WTC11 (cell line): ENCODE data around the gene RSRC1. TPM values are rescaled to one million over a fixed set of nuclear protein-coding genes. Genes with fewer than 3 reads are reported as not detected.

ENCODE experiments used
- ATAC-seq: fragments of 200-7000 bp; cut with Tn5 transposase; 2 replicates; pipeline ENCODE4 v1.10.0; 2021; ENCODE audit warnings: mild to moderate bottlenecking, moderate library complexity
- CTCF ChIA-PET: fragments of 300-600 bp; sonication (Branson Sonifier 250); formaldehyde crosslinking; loops from one replicate; lab custom pipeline; 2021; ENCODE audit warnings: antibody characterized with exemption; lab: Charles Lee
- POLR2A ChIA-PET: fragments of 350-600 bp; sonication (Branson Sonifier 250); formaldehyde crosslinking; loops from one replicate; lab custom pipeline; 2021; ENCODE audit warnings: antibody characterized with exemption; lab: Charles Lee
- DNase-seq: peaks from one replicate; pipeline ENCODE4 v3.0.0; 2021; ENCODE audit warnings: low spot score
- H3K27ac Mint-ChIP-seq: 2 replicates; pipeline ENCODE4 v1.8.0; 2021; ENCODE audit warnings: mixed read lengths
- H3K27me3 Mint-ChIP-seq: 2 replicates; pipeline ENCODE4 v1.8.0; 2021; ENCODE audit warnings: low read depth, mild to moderate bottlenecking, moderate library complexity, mixed read lengths
- H3K36me3 Mint-ChIP-seq: 2 replicates; pipeline ENCODE4 v1.8.0; 2021; ENCODE audit warnings: mixed read lengths
- H3K4me1 Mint-ChIP-seq: 2 replicates; pipeline ENCODE4 v1.8.0; 2022; ENCODE audit warnings: mixed read lengths
- H3K4me3 Mint-ChIP-seq: 2 replicates; pipeline ENCODE4 v1.8.0; 2021; ENCODE audit warnings: mild to moderate bottlenecking, moderate library complexity, mixed read lengths
- H3K9me3 Mint-ChIP-seq: 2 replicates; pipeline ENCODE4 v1.8.0; 2021; ENCODE audit warnings: mixed read lengths
- ATF1 ChIP-seq: sonication (generic); formaldehyde crosslinking; IDR thresholded peaks from 2 replicates; pipeline ENCODE4 v1.8.1; 2023; ENCODE audit warnings: mild to moderate bottlenecking, moderate library complexity, missing genetic modification reagents
- ATF3 ChIP-seq: sonication (generic); formaldehyde crosslinking; conservative IDR thresholded peaks from 2 replicates; pipeline ENCODE4 v1.8.1; 2022; ENCODE audit warnings: mild to moderate bottlenecking, missing genetic modification reagents
- ATF6 ChIP-seq: sonication (generic); formaldehyde crosslinking; IDR thresholded peaks from 2 replicates; pipeline ENCODE4 v1.8.1; 2023; ENCODE audit warnings: mild to moderate bottlenecking, missing genetic modification reagents
- CBFB ChIP-seq: sonication (generic); formaldehyde crosslinking; IDR thresholded peaks from 2 replicates; pipeline ENCODE4 v1.8.1; 2022; ENCODE audit warnings: mild to moderate bottlenecking, low read depth, missing genetic modification reagents
- CREB1 ChIP-seq: sonication (generic); formaldehyde crosslinking; IDR thresholded peaks from 2 replicates; pipeline ENCODE4 v1.8.0; 2023; ENCODE audit warnings: mild to moderate bottlenecking, missing genetic modification reagents
- CTCF ChIP-seq: fragments of 200-600 bp; IDR thresholded peaks from 2 replicates; pipeline ENCODE4 v1.8.0; 2022; ENCODE audit warnings: antibody characterized with exemption
- E2F4 ChIP-seq: sonication (generic); formaldehyde crosslinking; IDR thresholded peaks from 2 replicates; pipeline ENCODE4 v1.8.1; 2022; ENCODE audit warnings: low read depth, mild to moderate bottlenecking, moderate library complexity, missing genetic modification reagents, borderline replicate concordance
- ELF4 ChIP-seq: sonication (generic); formaldehyde crosslinking; IDR thresholded peaks from 2 replicates; pipeline ENCODE4 v1.8.1; 2022; ENCODE audit warnings: low read depth, mild to moderate bottlenecking, moderate library complexity, missing genetic modification reagents
- EMX1 ChIP-seq: fragments of 250-450 bp; sonication (Bioruptor Pico); IDR thresholded peaks from 2 replicates; pipeline ENCODE4 v1.8.0; 2021; ENCODE audit warnings: mild to moderate bottlenecking
- ESRRA ChIP-seq: sonication (generic); formaldehyde crosslinking; IDR thresholded peaks from 2 replicates; pipeline ENCODE4 v1.8.1; 2022; ENCODE audit warnings: mild to moderate bottlenecking, missing genetic modification reagents, borderline replicate concordance
- ETV6 ChIP-seq: sonication (generic); formaldehyde crosslinking; IDR thresholded peaks from 2 replicates; pipeline ENCODE4 v1.8.1; 2022; ENCODE audit warnings: mild to moderate bottlenecking, missing genetic modification reagents
- FOXJ3 ChIP-seq: sonication (generic); formaldehyde crosslinking; IDR thresholded peaks from 2 replicates; pipeline ENCODE4 v1.9.0; 2021; ENCODE audit warnings: missing genetic modification reagents, mild to moderate bottlenecking, borderline replicate concordance
- GABPB1 ChIP-seq: sonication (generic); formaldehyde crosslinking; IDR thresholded peaks from 2 replicates; pipeline ENCODE4 v1.8.1; 2023; ENCODE audit warnings: mild to moderate bottlenecking, missing genetic modification reagents
- IRF2 ChIP-seq: sonication (generic); formaldehyde crosslinking; IDR thresholded peaks from 2 replicates; pipeline ENCODE4 v1.8.0; 2022; ENCODE audit warnings: low read depth, missing genetic modification reagents, borderline replicate concordance
- NFATC4 ChIP-seq: fragments of 250-450 bp; sonication (Bioruptor Pico); IDR thresholded peaks from 2 replicates; pipeline ENCODE4 v1.9.0; 2021; ENCODE audit warnings: mild to moderate bottlenecking
- NFE2L1 ChIP-seq: sonication (generic); formaldehyde crosslinking; IDR thresholded peaks from 2 replicates; pipeline ENCODE4 v1.8.1; 2023; ENCODE audit warnings: missing genetic modification reagents
- NR1H2 ChIP-seq: sonication (generic); formaldehyde crosslinking; IDR thresholded peaks from 2 replicates; pipeline ENCODE4 v1.9.0; 2021; ENCODE audit warnings: mild to moderate bottlenecking, moderate library complexity, missing genetic modification reagents
- NR2C2 ChIP-seq: sonication (generic); formaldehyde crosslinking; IDR thresholded peaks from 2 replicates; pipeline ENCODE4 v1.8.0; 2022; ENCODE audit warnings: mild to moderate bottlenecking, missing genetic modification reagents
- SMAD3 ChIP-seq: sonication (generic); formaldehyde crosslinking; IDR thresholded peaks from 2 replicates; pipeline ENCODE4 v1.8.0; 2022; ENCODE audit warnings: missing genetic modification reagents, mild to moderate bottlenecking, borderline replicate concordance
- SP1 ChIP-seq: sonication (generic); formaldehyde crosslinking; conservative IDR thresholded peaks from 2 replicates; pipeline ENCODE4 v1.8.1; 2022; ENCODE audit warnings: missing genetic modification reagents
- ZBTB21 ChIP-seq: sonication (generic); formaldehyde crosslinking; IDR thresholded peaks from 2 replicates; pipeline ENCODE4 v1.8.1; 2023; ENCODE audit warnings: mild to moderate bottlenecking, missing genetic modification reagents, borderline replicate concordance
- ZMAT4 ChIP-seq: fragments of 250-450 bp; sonication (Bioruptor Pico); IDR thresholded peaks from 2 replicates; pipeline ENCODE4 v1.9.0; 2021; ENCODE audit warnings: mild to moderate bottlenecking
- ZNF138 ChIP-seq: sonication (generic); formaldehyde crosslinking; conservative IDR thresholded peaks from 2 replicates; pipeline ENCODE4 v1.8.1; 2022; ENCODE audit warnings: mild to moderate bottlenecking, moderate library complexity, missing genetic modification reagents
- ZNF396 ChIP-seq: fragments of 250-450 bp; sonication (Bioruptor Pico); IDR thresholded peaks from 2 replicates; pipeline ENCODE4 v1.8.0; 2021; ENCODE audit warnings: mild to moderate bottlenecking, moderate library complexity, borderline replicate concordance
- total RNA-seq: library from RNA; stranded (reverse); gene quantifications from 3 replicates; pipeline ENCODE4 v1.2.3, GENCODE V29; 2021

The RSRC1 gene
- total RNA-seq, 1 experiment from 2014 or later = 21.3 TPM

- CTCF ChIA-PET = no interaction called here
- no peaks in the 10 kb centered on the region for H3K27me3 Mint-ChIP-seq
These were observed 100.2 kb downstream of the RSRC1 start for GRCh38 chr3:158210067-158210466.

GRCh38 chr3:158213461-158213860 lies 103.6 kb downstream of the RSRC1 start:
- CTCF ChIA-PET = no interaction called here
- no peak overlapping the region for H3K27ac Mint-ChIP-seq
- TF ChIP-seq CTCF (no peak), NR1H2 (CRISPR knock-in tag) (no peak), IRF2 (no peak), ELF4 (no peak), E2F4 (CRISPR knock-in tag) (no peak), ATF1 (CRISPR knock-in tag) (no peak)
- no peaks in the 10 kb centered on the region for H3K36me3 Mint-ChIP-seq
- POLR2A ChIA-PET = no interaction called here
- no peaks in the 10 kb centered on the region for H3K4me1 Mint-ChIP-seq
- no peaks in the 10 kb centered on the region for H3K27me3 Mint-ChIP-seq
- no peak for DNase-seq
- ATAC-seq = no peak
- H3K9me3 Mint-ChIP-seq = no peaks in the 10 kb centered on the region
- H3K4me3 Mint-ChIP-seq = no peak overlapping the region

More at GRCh38 chr3:158210067-158210466, 100.2 kb downstream of the RSRC1 start:
- no peaks in the 10 kb centered on the region for H3K4me1 Mint-ChIP-seq
- no peak for TF ChIP-seq NR2C2 (CRISPR knock-in tag)
- no peak for TF ChIP-seq ZBTB21
- no peak for TF ChIP-seq ESRRA (CRISPR knock-in tag)
- TF ChIP-seq IRF2 = no peak
- TF ChIP-seq SP1 (CRISPR knock-in tag) = no peak
- no peak for TF ChIP-seq ATF3 (CRISPR knock-in tag)
- no peak for TF ChIP-seq ETV6 (CRISPR knock-in tag)
- no peak for TF ChIP-seq EMX1
- no peak for TF ChIP-seq CBFB (CRISPR knock-in tag)
- TF ChIP-seq CREB1 = no peak
- TF ChIP-seq ZNF138 (CRISPR knock-in tag) = no peak
- no peak for TF ChIP-seq SMAD3 (CRISPR knock-in tag)
- no peak for TF ChIP-seq ATF1 (CRISPR knock-in tag)
- no peak for TF ChIP-seq ZNF396 (CRISPR knock-in tag)
- TF ChIP-seq FOXJ3 (CRISPR knock-in tag) = no peak
- TF ChIP-seq ZMAT4 = no peak
- no peak for TF ChIP-seq GABPB1 (CRISPR knock-in tag)
- TF ChIP-seq NFATC4 (CRISPR knock-in tag) = no peak
- TF ChIP-seq, all 79 proteins: peak for 0
- Mint-ChIP-seq H3K36me3 (no peaks in the 10 kb centered on the region), H3K9me3 (no peaks in the 10 kb centered on the region), H3K27ac (no peak overlapping the region), H3K4me3 (no peak overlapping the region)
- POLR2A ChIA-PET = no interaction called here
- DNase-seq (no peak), ATAC-seq (no peak)

- Mint-ChIP-seq H3K36me3 (no peaks in the 10 kb centered on the region), H3K9me3 (no peaks in the 10 kb centered on the region), H3K4me1 (no peaks in the 10 kb centered on the region), H3K27me3 (no peaks in the 10 kb centered on the region), H3K27ac (no peak overlapping the region), H3K4me3 (no peak overlapping the region)
- POLR2A ChIA-PET = no interaction called here
- CTCF ChIA-PET = no interaction called here
- no peak for TF ChIP-seq NFE2L1 (CRISPR knock-in tag)
- TF ChIP-seq ATF6 (CRISPR knock-in tag) = no peak
- DNase-seq (no peak), ATAC-seq (no peak)
These were observed 108.1 kb downstream of the RSRC1 start for GRCh38 chr3:158217992-158218391.
